A549 (cell line): ENCODE data around the gene DGCR2. TPM values are rescaled to one million over a fixed set of nuclear protein-coding genes. Genes with fewer than 3 reads are reported as not detected.
"Not testable (repeated sequence)": the region's sequence is repeated elsewhere in the genome, so short reads cannot be mapped to it uniquely, and the experiment has no call there.

Experiments
- ATAC-seq, 2 experiments: fragments of 200-7000 bp in 1 of 2; fragments of >200 bp in 1 of 2; cut with Nextera tagmentation in 1 of 2; cut with Tn5 transposase in 1 of 2; 3 replicates each; pipeline versions ENCODE4 v1.8.0 to v1.9.1; 2018 to 2020; ENCODE audit warnings: mild to moderate bottlenecking in 1 of 2, moderate library complexity in 1 of 2
- CTCF ChIA-PET: fragments of 300-600 bp; sonication (Branson Sonifier 250); formaldehyde crosslinking; extraction: SDS; loops from one replicate; lab custom pipeline; 2021; ENCODE audit warnings: antibody characterized with exemption, inconsistent platforms; lab: Yijun Ruan, JAX
- POLR2A ChIA-PET: fragments of 350-600 bp; formaldehyde crosslinking; extraction: SDS; loops from one replicate; lab custom pipeline; 2021; ENCODE audit warnings: antibody characterized with exemption, inconsistent platforms; lab: Yijun Ruan, JAX
- DNase-seq, 2 experiments: peaks; one replicate each; pipeline versions ENCODE4 v3.0.0 to v3.0.0-alpha.2; 2011 to 2016; ENCODE audit warnings: low read depth in 1 of 2, low spot score in 1 of 2
- FAIRE-seq: peaks from 2 replicates; lab custom pipeline; 2011; peaks lifted over from hg19 to GRCh38; lab: Jason Lieb, UNC
- H3K27ac ChIP-seq, 2 experiments: fragments of >200 bp; sonication (Bioruptor Twin); formaldehyde crosslinking; 3 replicates each; pipeline ENCODE4 v1.5.1; 2016 to 2017
- H3K4me1 ChIP-seq: fragments of >200 bp; sonication (Bioruptor Twin); formaldehyde crosslinking; 3 replicates; pipeline ENCODE4 v1.6.1; 2016
- H3K4me2 ChIP-seq: fragments of >200 bp; sonication (Bioruptor Twin); formaldehyde crosslinking; 3 replicates; pipeline ENCODE4 v1.6.1; 2016
- H3K4me3 ChIP-seq: fragments of >200 bp; sonication (Bioruptor Twin); formaldehyde crosslinking; 3 replicates; pipeline ENCODE4 v1.5.1; 2016
- H3K9me3 ChIP-seq: fragments of >200 bp; sonication (Bioruptor Twin); formaldehyde crosslinking; 3 replicates; pipeline ENCODE4 v1.6.1; 2016
- ATOH8 ChIP-seq: fragments of 250-450 bp; sonication (Bioruptor Pico); IDR thresholded peaks from 2 replicates; pipeline ENCODE4 v1.5.0; 2020; ENCODE audit warnings: low read depth, mild to moderate bottlenecking, moderate library complexity
- BCL3 ChIP-seq: fragments of >200 bp; sonication (Bioruptor Twin); formaldehyde crosslinking; IDR thresholded peaks from 3 replicates; pipeline ENCODE4 v1.6.1; 2016
- E2F6 ChIP-seq: IDR thresholded peaks from 2 replicates; pipeline ENCODE4 v1.6.1; 2012; ENCODE audit warnings: low read depth, borderline replicate concordance
- EHF ChIP-seq: fragments of 250-450 bp; sonication (Bioruptor Pico); IDR thresholded peaks from 2 replicates; pipeline ENCODE4 v1.5.0; 2020; ENCODE audit warnings: mild to moderate bottlenecking
- ELK1 ChIP-seq: fragments of 150-350 bp; IDR thresholded peaks from 2 replicates; pipeline ENCODE4 v1.6.1; 2014; ENCODE audit warnings: low read depth, mild to moderate bottlenecking, low read length
- FOSB ChIP-seq: fragments of 250-450 bp; sonication (Bioruptor Pico); IDR thresholded peaks from 2 replicates; pipeline ENCODE4 v1.5.0; 2020; ENCODE audit warnings: mild to moderate bottlenecking, moderate library complexity
- HDAC2 ChIP-seq: fragments of 200-600 bp; sonication (generic); IDR thresholded peaks from 2 replicates; pipeline ENCODE4 v1.6.1; 2016
- HES2 ChIP-seq: fragments of >200 bp; sonication (Bioruptor Twin); formaldehyde crosslinking; IDR thresholded peaks from 2 replicates; pipeline ENCODE4 v1.6.1; 2016
- KDM1A ChIP-seq: fragments of 200-600 bp; sonication (generic); IDR thresholded peaks from 2 replicates; pipeline ENCODE4 v1.6.1; 2016; ENCODE audit warnings: low read depth, mild to moderate bottlenecking
- MAFK ChIP-seq: fragments of 450-650 bp; IDR thresholded peaks from 2 replicates; pipeline ENCODE4 v1.6.1; 2014; ENCODE audit not compliant: partially characterized antibody
- MAX ChIP-seq: IDR thresholded peaks from 2 replicates; pipeline ENCODE4 v1.6.1; 2012
- MAZ ChIP-seq: fragments of 150-350 bp; IDR thresholded peaks from 2 replicates; pipeline ENCODE4 v1.6.1; 2014; ENCODE audit warnings: antibody characterized with exemption, low read depth, low read length, borderline replicate concordance
- NFE2L2 ChIP-seq: fragments of 150-350 bp; conservative IDR thresholded peaks from 2 replicates; pipeline ENCODE4 v1.6.1; 2014; ENCODE audit warnings: low read length
- PHF8 ChIP-seq: fragments of 200-600 bp; sonication (generic); IDR thresholded peaks from 2 replicates; pipeline ENCODE4 v1.6.1; 2016; ENCODE audit warnings: low read depth, mild to moderate bottlenecking, antibody characterized with exemption, moderate library complexity, borderline replicate concordance
- POLR2AphosphoS2 ChIP-seq: conservative IDR thresholded peaks from 2 replicates; pipeline ENCODE4 v1.6.1; 2012; ENCODE audit warnings: low read length, improper control_type of control experiment, inconsistent platforms
- RAD21 ChIP-seq, 2 experiments: fragments of >200 bp in 1 of 2; sonication (Bioruptor Twin) in 1 of 2; formaldehyde crosslinking in 1 of 2; IDR thresholded peaks in 1 of 2; conservative IDR thresholded peaks in 1 of 2; 2 replicates in 1 of 2; 3 replicates in 1 of 2; pipeline ENCODE4 v1.6.1; 2012 to 2018; ENCODE audit warnings: inconsistent platforms in 1 of 2
- RARB ChIP-seq: fragments of 250-450 bp; sonication (Bioruptor Pico); IDR thresholded peaks from 2 replicates; pipeline ENCODE4 v1.8.0; 2021; ENCODE audit warnings: mild to moderate bottlenecking, moderate library complexity
- RCOR1 ChIP-seq: fragments of 150-350 bp; IDR thresholded peaks from 2 replicates; pipeline ENCODE4 v1.6.1; 2014; ENCODE audit warnings: antibody characterized with exemption, low read length, low read depth
- TFCP2L1 ChIP-seq: fragments of 250-450 bp; sonication (Bioruptor Pico); IDR thresholded peaks from 2 replicates; pipeline ENCODE4 v1.5.0; 2021; ENCODE audit warnings: mild to moderate bottlenecking
- TP53 ChIP-seq: fragments of 250-450 bp; sonication (Bioruptor Pico); IDR thresholded peaks from 2 replicates; pipeline ENCODE4 v1.5.0; 2021; ENCODE audit warnings: mild to moderate bottlenecking, moderate library complexity
- ZNF302 ChIP-seq: fragments of 250-450 bp; sonication (Bioruptor Pico); IDR thresholded peaks from 2 replicates; pipeline ENCODE4 v1.9.0; 2021; ENCODE audit warnings: inconsistent platforms, mild to moderate bottlenecking, moderate library complexity
- ZSCAN20 ChIP-seq: fragments of 250-450 bp; sonication (Bioruptor Pico); IDR thresholded peaks from 2 replicates; pipeline ENCODE4 v1.8.0; 2022; ENCODE audit warnings: mild to moderate bottlenecking, moderate library complexity
- WGBS: methylation state at CpG from one replicate; pipeline ENCODE4 v1.1.6; 2017; ENCODE audit errors: missing lambda C conversion rate; 5-methylcytosine and 5-hydroxymethylcytosine counted together
- polyA plus RNA-seq, 4 experiments: library from polyadenylated mRNA; depleted of rRNA in 3 of 4; stranded (reverse); fragments of >200 nt; fragmentation: RNase III in 1 of 4; extraction: RNeasy Plus Mini Kit Qiagen cat#74134 plus additional on column Dnase treatment in 1 of 4; gene quantifications; 2 replicates in 3 of 4; 3 replicates in 1 of 4; pipeline ENCODE4 v1.2.3, GENCODE V29; 2011 to 2017

Gene DGCR2
- polyA plus RNA-seq, 2 of the 4 experiments (the other 2 are of a cell fraction): 10.6 to 17.9 TPM

GRCh38 chr22:19023931-19024330 lies 98.3 kb downstream of the DGCR2 start:
- POLR2A ChIA-PET, H3K4me3 ChIP-seq, H3K9me3 ChIP-seq, DNase-seq, H3K27ac ChIP-seq, H3K4me2 ChIP-seq, ATAC-seq, FAIRE-seq, CTCF ChIA-PET, H3K4me1 ChIP-seq: not testable (repeated sequence)
- WGBS: 97% methylated on average over 5 of the region's 10 CpGs

- Histone ChIP-seq H3K27ac (no peak overlapping the region), H3K4me3 (no peak overlapping the region), H3K4me1 (no peaks in the 10 kb centered on the region; the same call in 2 of the 3 replicates), H3K9me3 (no peaks in the 10 kb centered on the region), H3K4me2 (no peak overlapping the region)
- ChIA-PET CTCF (interaction anchor here (0.6 kb wide), 1 partner anchor 120 kb away, joined by 3 read pairs; no protein-coding TSS in a partner anchor), POLR2A (no interaction called here)
- ATAC-seq (no peak), FAIRE-seq (no peak), DNase-seq (no peak)
- WGBS: 66% methylated on average over 6 of the region's 8 CpGs
- no peak for TF ChIP-seq BCL3
- no peak for TF ChIP-seq HDAC2
- TF ChIP-seq POLR2AphosphoS2: no peak
- no peak for TF ChIP-seq ELK1
- peak; percentile 32 for TF ChIP-seq MAFK
These were observed 99.5 kb downstream of the DGCR2 start for GRCh38 chr22:19022755-19023154.

GRCh38 chr22:19019679-19020032 lies 102.6 kb downstream of the DGCR2 start:
- TF ChIP-seq EHF (CRISPR knock-in tag): no peak
- no peak for TF ChIP-seq ATOH8 (CRISPR knock-in tag)
- TF ChIP-seq RCOR1: no peak
- TF ChIP-seq RARB: no peak
- Histone ChIP-seq H3K27ac (no peak overlapping the region), H3K9me3 (no peaks in the 10 kb centered on the region), H3K4me3 (no peak overlapping the region), H3K4me1 (no peaks in the 10 kb centered on the region), H3K4me2 (no peak overlapping the region)
- 65% methylated on average over 2 of the region's 7 CpGs for WGBS
- no peak for ATAC-seq
- POLR2A ChIA-PET: no interaction called here
- CTCF ChIA-PET: no interaction called here
- no peak for DNase-seq
- no peak for FAIRE-seq

GRCh38 chr22:19019029-19019678 lies 103.1 kb downstream of the DGCR2 start:
- no peak for ATAC-seq
- CTCF ChIA-PET: no interaction called here

GRCh38 chr22:19018256-19018655 lies 104.0 kb downstream of the DGCR2 start:
- Histone ChIP-seq H3K9me3 (no peaks in the 10 kb centered on the region), H3K4me3 (no peak overlapping the region), H3K27ac (no peak overlapping the region), H3K4me1 (peaks cover 4% of the 10 kb centered on the region; the same call in 1 of the 3 replicates), H3K4me2 (no peak overlapping the region)
- FAIRE-seq (no peak), ATAC-seq (no peak), DNase-seq (no peak)
- 72% methylated on average over 3 of the region's 4 CpGs for WGBS
- ChIA-PET CTCF (no interaction called here), POLR2A (no interaction called here)
- TF ChIP-seq TP53 (CRISPR knock-in tag) (no peak), MAX (no peak), RAD21 (conservative IDR thresholded peaks at IDR 0.05 in 1 of 2, IDR thresholded peaks at IDR 0.05 in 1 of 2) (no peak), MAZ (no peak), FOSB (CRISPR knock-in tag) (no peak), PHF8 (no peak), ZNF302 (CRISPR knock-in tag) (no peak), TFCP2L1 (CRISPR knock-in tag) (no peak), ZSCAN20 (CRISPR knock-in tag) (no peak), E2F6 (no peak), KDM1A (no peak), NFE2L2 (no peak), HES2 (no peak)

More at GRCh38 chr22:19019029-19019678, 103.1 kb downstream of the DGCR2 start:
- TF ChIP-seq RAD21 (conservative IDR thresholded peaks at IDR 0.05 in 1 of 2, IDR thresholded peaks at IDR 0.05 in 1 of 2): no peak
- Histone ChIP-seq H3K4me2 (no peak overlapping the region), H3K4me1 (0 out of 3 replicates have a peak, but pooled peaks cover 4% of the 10 kb centered on the region), H3K4me3 (no peak overlapping the region), H3K9me3 (no peaks in the 10 kb centered on the region), H3K27ac (no peak overlapping the region)
- FAIRE-seq (no peak), DNase-seq (no peak)
- 80% methylated on average over 16 of the region's 19 CpGs for WGBS
- POLR2A ChIA-PET: no interaction called here
